AG09309 (cell line): ENCODE data around the gene SARM1.

Experiments
- DNase-seq: peaks from one replicate; pipeline ENCODE4 v3.0.0-alpha.2; 2010; ENCODE audit warnings: low read depth
- H3K4me3 ChIP-seq: 2 replicates; pipeline ENCODE4 v1.5.1; 2011; ENCODE audit warnings: mild to moderate bottlenecking, low read depth, low read length, moderate library complexity; ENCODE audit not compliant: control insufficient read depth
- TF ChIP-seq, protein P1 (sequence below): IDR thresholded peaks from 2 replicates; pipeline ENCODE4 v1.5.1; 2011; ENCODE audit warnings: mild to moderate bottlenecking, low read depth, low read length, inconsistent platforms; ENCODE audit not compliant: insufficient read depth, control insufficient read depth; ENCODE audit errors: missing control alignments

The SARM1 gene

GRCh38 chr17:28357061-28357900 lies 14.2 kb upstream of the SARM1 start, which contains the start of gene POLDIP2:
Gene POLDIP2, minus strand, starts transcription at chr17:28357527. Its CDS starts 79 bp downstream, at chr17:28357448.
- peak within 1 kb of the TSS; percentile 92 for H3K4me3 ChIP-seq
- TF ChIP-seq, protein P1, sequence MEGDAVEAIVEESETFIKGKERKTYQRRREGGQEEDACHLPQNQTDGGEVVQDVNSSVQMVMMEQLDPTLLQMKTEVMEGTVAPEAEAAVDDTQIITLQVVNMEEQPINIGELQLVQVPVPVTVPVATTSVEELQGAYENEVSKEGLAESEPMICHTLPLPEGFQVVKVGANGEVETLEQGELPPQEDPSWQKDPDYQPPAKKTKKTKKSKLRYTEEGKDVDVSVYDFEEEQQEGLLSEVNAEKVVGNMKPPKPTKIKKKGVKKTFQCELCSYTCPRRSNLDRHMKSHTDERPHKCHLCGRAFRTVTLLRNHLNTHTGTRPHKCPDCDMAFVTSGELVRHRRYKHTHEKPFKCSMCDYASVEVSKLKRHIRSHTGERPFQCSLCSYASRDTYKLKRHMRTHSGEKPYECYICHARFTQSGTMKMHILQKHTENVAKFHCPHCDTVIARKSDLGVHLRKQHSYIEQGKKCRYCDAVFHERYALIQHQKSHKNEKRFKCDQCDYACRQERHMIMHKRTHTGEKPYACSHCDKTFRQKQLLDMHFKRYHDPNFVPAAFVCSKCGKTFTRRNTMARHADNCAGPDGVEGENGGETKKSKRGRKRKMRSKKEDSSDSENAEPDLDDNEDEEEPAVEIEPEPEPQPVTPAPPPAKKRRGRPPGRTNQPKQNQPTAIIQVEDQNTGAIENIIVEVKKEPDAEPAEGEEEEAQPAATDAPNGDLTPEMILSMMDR = no peak
- peak; percentile 65 for DNase-seq

DNA sequence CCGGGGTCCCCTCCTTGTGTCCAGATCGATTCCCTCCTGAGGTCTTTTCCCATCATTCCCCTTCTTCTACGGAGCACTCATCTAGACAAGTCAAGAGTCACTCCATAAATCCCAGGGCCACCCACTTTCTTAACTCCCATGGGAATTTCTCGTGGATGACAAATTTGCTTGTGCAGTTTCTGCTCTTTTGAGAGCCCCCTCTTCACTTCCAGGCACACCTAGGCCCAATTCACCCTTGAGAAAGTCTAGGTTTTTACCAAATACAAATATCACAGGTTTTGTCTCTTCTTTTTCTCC lies 13.6 kb upstream of the SARM1 start:
- TF ChIP-seq, protein P1 = no peak
- H3K4me3 ChIP-seq = peak overlapping the region; percentile 79
- DNase-seq = no peak

- TF ChIP-seq, protein P1 = no peak
- no peak for DNase-seq
- H3K4me3 ChIP-seq = no peak overlapping the region
These were observed 8.3 kb upstream of the SARM1 start for GRCh38 chr17:28363186-28363585.

DNA sequence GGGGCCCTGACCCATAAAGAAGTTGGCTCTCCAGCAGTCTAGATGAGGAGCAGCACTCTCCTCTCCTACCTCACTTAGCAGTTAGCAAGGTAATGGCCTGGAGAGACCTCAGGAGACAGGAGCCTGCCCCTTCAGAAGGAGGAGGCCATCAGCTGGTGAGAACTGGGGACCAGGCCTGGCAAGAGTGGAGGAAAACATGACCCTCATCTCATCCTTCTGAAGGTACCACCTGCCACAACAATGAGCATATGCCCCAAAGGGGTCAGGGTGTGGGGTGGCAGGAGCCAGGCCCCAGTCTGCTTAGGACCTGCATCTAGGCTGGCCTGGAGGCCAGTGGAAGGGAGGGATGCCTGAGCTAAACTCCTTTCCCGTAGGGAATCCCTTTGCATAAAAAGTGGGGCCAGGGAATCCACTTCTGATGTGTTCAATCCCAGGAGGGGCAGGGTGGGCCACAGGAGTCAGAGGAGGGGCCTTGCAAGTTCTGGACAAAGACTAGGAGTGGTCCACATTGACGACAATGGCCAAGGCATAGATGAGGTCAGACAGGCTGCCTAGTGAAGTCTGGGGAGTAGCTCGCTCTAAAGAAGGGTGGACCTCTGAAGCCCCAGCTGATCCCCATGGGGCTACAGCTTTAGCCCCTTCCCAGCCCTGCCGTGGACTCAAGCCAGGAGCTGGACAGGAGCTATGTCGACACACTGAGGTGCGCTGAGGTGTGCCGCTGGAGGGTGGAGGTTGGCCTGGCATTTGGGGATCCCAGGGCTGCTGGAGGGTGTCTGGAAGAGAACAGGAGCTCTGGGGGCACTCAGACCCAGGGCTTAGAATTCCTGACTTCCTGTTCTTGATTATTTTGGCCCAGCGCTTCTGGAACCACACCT lies 7.5 kb upstream of the SARM1 start:
- no peak overlapping the region for H3K4me3 ChIP-seq
- TF ChIP-seq, protein P1 = no peak
- no peak for DNase-seq

- TF ChIP-seq, protein P1 = no peak
- no peak for DNase-seq
- H3K4me3 ChIP-seq = no peak within 1 kb of the TSS
These were observed 6.7 kb upstream of the SARM1 start, which contains the start of gene SEBOX for GRCh38 chr17:28364665-28365363. Gene SEBOX, minus strand, starts transcription at chr17:28365199. Its CDS starts 48 bp downstream, at chr17:28365151.

DNA sequence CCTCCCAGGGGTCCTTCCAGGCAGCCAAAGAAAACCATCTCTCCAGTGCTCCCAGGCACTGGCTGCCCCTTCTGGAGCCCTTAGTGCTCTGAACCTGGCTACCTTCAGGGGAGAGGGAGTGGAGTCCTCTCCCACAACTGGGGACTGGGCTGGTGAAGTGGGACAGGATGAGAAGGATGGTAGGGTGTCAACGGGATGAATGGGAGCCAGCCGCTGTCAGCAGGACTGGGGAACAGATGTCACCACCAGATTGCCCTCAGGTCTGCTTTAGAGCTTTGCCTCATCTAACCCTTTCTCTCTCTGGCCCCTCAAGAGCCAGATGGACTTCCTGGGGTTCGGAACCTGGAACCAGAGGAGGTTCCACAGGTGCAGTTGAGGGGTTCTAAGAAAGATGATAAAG lies 6.0 kb upstream of the SARM1 start:
- TF ChIP-seq, protein P1 = no peak
- no peak overlapping the region for H3K4me3 ChIP-seq
- no peak for DNase-seq
